IMR-90 (cell line): ENCODE data around the gene GALNT8. TPM values are rescaled to one million over a fixed set of nuclear protein-coding genes. Genes with fewer than 3 reads are reported as not detected.

Experiments
- ATAC-seq: fragments of 200-7000 bp; cut with Tn5 transposase; 2 replicates; pipeline ENCODE4 v1.9.1; 2020; ENCODE audit warnings: low read depth, mild to moderate bottlenecking, moderate library complexity
- BruUV-seq: library from RNA; stranded (reverse); fragments of 400-500 nt; replicated peaks from 2 replicates; lab custom pipeline; 2021; lab: Mats Ljungman, UMichigan
- CTCF ChIA-PET: fragments of 300-600 bp; formaldehyde crosslinking; extraction: SDS; loops from one replicate; lab custom pipeline; 2021; ENCODE audit warnings: antibody characterized with exemption; lab: Yijun Ruan, JAX
- POLR2A ChIA-PET: fragments of 300-600 bp; sonication (Branson Sonifier 250); formaldehyde crosslinking; loops from one replicate; lab custom pipeline; 2022; ENCODE audit warnings: antibody characterized with exemption; ENCODE audit not compliant: unreplicated experiment; lab: Charles Lee
- DNase-seq: peaks from one replicate; pipeline ENCODE4 v3.0.0; 2013
- H2AFZ ChIP-seq: replicated peaks from 2 replicates; pipeline ENCODE3; 2013; ENCODE audit warnings: low read length, mild to moderate bottlenecking; ENCODE audit not compliant: poor library complexity
- H2AK5ac ChIP-seq: 2 replicates; pipeline ENCODE4 v1.6.1; 2013; ENCODE audit warnings: low read depth, low read length, inconsistent platforms
- H2AK9ac ChIP-seq: replicated peaks from 2 replicates; pipeline ENCODE3; 2013; ENCODE audit warnings: mild to moderate bottlenecking, low read depth, low read length, moderate library complexity; ENCODE audit not compliant: poor library complexity
- H2BK120ac ChIP-seq: 2 replicates; pipeline ENCODE4 v1.6.1; 2013; ENCODE audit warnings: low read depth, low read length, inconsistent platforms
- H2BK15ac ChIP-seq: 3 replicates; pipeline ENCODE4 v1.6.1; 2013; ENCODE audit warnings: low read depth, low read length, inconsistent platforms
- H2BK20ac ChIP-seq: 2 replicates; pipeline ENCODE4 v1.6.1; 2013; ENCODE audit warnings: low read depth, mild to moderate bottlenecking, inconsistent platforms, low read length, moderate library complexity
- H2BK5ac ChIP-seq: 2 replicates; pipeline ENCODE4 v1.6.1; 2013; ENCODE audit warnings: mild to moderate bottlenecking, low read depth, low read length, inconsistent platforms; ENCODE audit not compliant: poor library complexity, severe bottlenecking
- H3K14ac ChIP-seq: replicated peaks from 2 replicates; pipeline ENCODE4 v1.6.1; 2013; ENCODE audit warnings: low read depth, low read length, inconsistent platforms
- H3K18ac ChIP-seq: 2 replicates; pipeline ENCODE4 v1.6.1; 2013; ENCODE audit warnings: low read depth, low read length, control low read depth
- H3K23ac ChIP-seq: 2 replicates; pipeline ENCODE4 v1.6.1; 2013; ENCODE audit warnings: low read depth, low read length, inconsistent platforms
- H3K27ac ChIP-seq: 2 replicates; pipeline ENCODE4 v1.5.1; 2013; ENCODE audit warnings: mild to moderate bottlenecking, control low read depth, low read length; ENCODE audit not compliant: insufficient read depth
- H3K27me3 ChIP-seq: 2 replicates; pipeline ENCODE4 v1.6.1; 2013; ENCODE audit warnings: low read length; ENCODE audit not compliant: control insufficient read depth, insufficient read depth
- H3K36me3 ChIP-seq: 2 replicates; pipeline ENCODE4 v1.6.1; 2013; ENCODE audit warnings: low read length, mixed read lengths; ENCODE audit not compliant: control insufficient read depth, insufficient read depth
- H3K4ac ChIP-seq: 2 replicates; pipeline ENCODE4 v1.6.1; 2013; ENCODE audit warnings: low read depth, low read length, inconsistent platforms
- H3K4me1 ChIP-seq: 2 replicates; pipeline ENCODE4 v1.6.1; 2013; ENCODE audit warnings: low read length, mixed read lengths; ENCODE audit not compliant: control insufficient read depth, insufficient read depth
- H3K4me2 ChIP-seq: 2 replicates; pipeline ENCODE4 v1.6.1; 2013; ENCODE audit warnings: low read depth, mild to moderate bottlenecking, control low read depth, low read length, moderate library complexity
- H3K4me3 ChIP-seq: 2 replicates; pipeline ENCODE4 v1.5.1; 2013; ENCODE audit warnings: low read depth, mild to moderate bottlenecking, control low read depth, low read length, moderate library complexity; ENCODE audit not compliant: insufficient read depth
- H3K56ac ChIP-seq: 2 replicates; pipeline ENCODE4 v1.6.1; 2013; ENCODE audit warnings: low read length, inconsistent platforms; ENCODE audit not compliant: insufficient read depth; ENCODE audit errors: extremely low read depth
- H3K79me1 ChIP-seq, 2 experiments: 2 replicates each; pipeline ENCODE4 v1.6.1; 2013; ENCODE audit warnings: low read length in 2 of 2, inconsistent platforms in 1 of 2, low read depth in 1 of 2
- H3K9ac ChIP-seq: 2 replicates; pipeline ENCODE4 v1.6.1; 2013; ENCODE audit warnings: low read depth, low read length, control low read depth
- H3K9me1 ChIP-seq: 2 replicates; pipeline ENCODE4 v1.6.1; 2013; ENCODE audit warnings: low read length, inconsistent platforms; ENCODE audit not compliant: insufficient read depth
- H3K9me3 ChIP-seq: 2 replicates; pipeline ENCODE4 v1.6.1; 2013; ENCODE audit warnings: low read length; ENCODE audit not compliant: control insufficient read depth, insufficient read depth
- H4K20me1 ChIP-seq: 2 replicates; pipeline ENCODE4 v1.6.1; 2013; ENCODE audit warnings: low read length, inconsistent platforms; ENCODE audit not compliant: insufficient read depth
- H4K5ac ChIP-seq: 2 replicates; pipeline ENCODE4 v1.6.1; 2013; ENCODE audit warnings: mild to moderate bottlenecking, low read depth, low read length, control low read depth
- H4K8ac ChIP-seq, 2 experiments: 2 replicates each; pipeline ENCODE4 v1.6.1; 2013; ENCODE audit warnings: low read depth in 2 of 2, low read length in 2 of 2, control low read depth in 1 of 2, inconsistent platforms in 1 of 2
- H4K91ac ChIP-seq: 2 replicates; pipeline ENCODE4 v1.6.1; 2013; ENCODE audit warnings: low read depth, low read length, inconsistent platforms; ENCODE audit not compliant: insufficient read depth
- MXI1 ChIP-seq: IDR thresholded peaks from 2 replicates; pipeline ENCODE4 v1.6.1; 2012; ENCODE audit warnings: low read depth, mild to moderate bottlenecking, low read length, moderate library complexity, borderline replicate concordance
- WGBS, 2 experiments: methylation state at CpG; one replicate each; pipeline versions ENCODE4 v1.1.5 to v1.1.7; 2013; ENCODE audit warnings: missing lambda C conversion rate in 2 of 2; ENCODE audit not compliant: insufficient read length in 1 of 2; ENCODE audit errors: extremely low coverage in 2 of 2; 5-methylcytosine and 5-hydroxymethylcytosine counted together
- dilution Hi-C: fragments of 300-500 bp; cut with HindIII; formaldehyde crosslinking; loops from one replicate; pipeline ENCODE4 v1.14.3; 2018; ENCODE audit warnings: low sequenced_read_pairs; ENCODE audit not compliant: unreplicated experiment
- in situ Hi-C: fragments of 300-500 bp; cut with MboI; formaldehyde crosslinking; loops from 3 replicates; pipeline ENCODE4 v1.14.3; 2019; ENCODE audit warnings: low sequenced_read_pairs, inconsistent platforms, mixed read lengths
- intact Hi-C: fragments of 100-400 bp; cut with micrococcal nuclease; formaldehyde crosslinking; loops from 2 replicates; pipeline ENCODE4 v1.10.0; 2022
- polyA plus RNA-seq, 3 experiments: library from polyadenylated mRNA; depleted of rRNA; stranded (reverse); fragments of >200 nt; gene quantifications; 2 replicates each; pipeline ENCODE4 v1.2.3, GENCODE V29; 2012; ENCODE audit warnings: low replicate concordance in 1 of 3
- total RNA-seq: library from RNA; depleted of rRNA; stranded (reverse); fragments of >200 nt; gene quantifications from 2 replicates; pipeline ENCODE4 v1.2.3, GENCODE V29; 2012
- TF ChIP-seq, protein P1 (sequence below): conservative IDR thresholded peaks from 2 replicates; pipeline ENCODE4 v1.5.1; 2012; ENCODE audit warnings: mild to moderate bottlenecking, low read depth, low read length, improper control_type of control experiment

The GALNT8 gene
- total and polyA plus RNA-seq, 2 of the 4 experiments (the other 2 are of a cell fraction) = not detected

DNA sequence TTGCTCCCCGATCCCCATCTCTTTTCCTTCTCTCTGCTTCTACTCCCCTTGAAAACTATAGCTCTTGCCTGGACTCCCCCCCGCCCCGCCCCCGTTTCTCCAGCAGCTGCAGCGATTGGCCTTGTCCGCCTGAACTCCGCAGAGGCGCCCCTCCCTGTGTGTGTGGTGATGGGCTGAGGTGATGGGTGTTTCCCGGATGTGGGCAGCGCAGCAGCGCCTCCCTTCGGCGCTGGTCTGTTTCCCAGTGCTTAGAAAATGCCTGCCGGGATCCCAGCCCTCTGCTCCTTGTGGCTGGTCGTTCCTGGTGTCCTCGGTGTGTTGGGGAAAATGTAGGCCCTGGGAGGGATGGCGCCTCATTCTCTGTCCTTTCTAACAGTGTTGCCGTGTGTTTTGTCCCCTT lies 43.3 kb downstream of the GALNT8 start:
- Histone ChIP-seq H3K4ac (no peak overlapping the region), H3K14ac (no peak overlapping the region), H3K27me3 (peaks cover 3% of the 10 kb centered on the region), H3K36me3 (no peaks in the 10 kb centered on the region), H3K4me3 (no peak overlapping the region), H2BK120ac (no peak overlapping the region), H3K9me1 (no peaks in the 10 kb centered on the region), H3K9ac (no peak overlapping the region), H3K18ac (no peak overlapping the region), H4K91ac (no peak overlapping the region), H4K8ac (no peak overlapping the region), H3K4me2 (no peak overlapping the region), H2AK9ac (no peak overlapping the region), H3K23ac (no peak overlapping the region), H4K5ac (no peak overlapping the region), H3K79me1 (no peaks in the 10 kb centered on the region), H2AK5ac (no peak overlapping the region), H2BK15ac (no peak overlapping the region), H2BK20ac (no peak overlapping the region), H3K4me1 (no peaks in the 10 kb centered on the region), H3K9me3 (no peaks in the 10 kb centered on the region), H2BK5ac (no peak overlapping the region), H3K27ac (no peak overlapping the region), H2AFZ (no peak overlapping the region), H3K56ac (no peak overlapping the region), H4K20me1 (no peaks in the 10 kb centered on the region)
- in situ Hi-C loops (no loop called here), intact Hi-C loops (no loop called here), dilution Hi-C loops (no loop called here)
- ChIA-PET POLR2A (no interaction called here), CTCF (no interaction called here)
- no peak for TF ChIP-seq MXI1
- TF ChIP-seq, protein P1, sequence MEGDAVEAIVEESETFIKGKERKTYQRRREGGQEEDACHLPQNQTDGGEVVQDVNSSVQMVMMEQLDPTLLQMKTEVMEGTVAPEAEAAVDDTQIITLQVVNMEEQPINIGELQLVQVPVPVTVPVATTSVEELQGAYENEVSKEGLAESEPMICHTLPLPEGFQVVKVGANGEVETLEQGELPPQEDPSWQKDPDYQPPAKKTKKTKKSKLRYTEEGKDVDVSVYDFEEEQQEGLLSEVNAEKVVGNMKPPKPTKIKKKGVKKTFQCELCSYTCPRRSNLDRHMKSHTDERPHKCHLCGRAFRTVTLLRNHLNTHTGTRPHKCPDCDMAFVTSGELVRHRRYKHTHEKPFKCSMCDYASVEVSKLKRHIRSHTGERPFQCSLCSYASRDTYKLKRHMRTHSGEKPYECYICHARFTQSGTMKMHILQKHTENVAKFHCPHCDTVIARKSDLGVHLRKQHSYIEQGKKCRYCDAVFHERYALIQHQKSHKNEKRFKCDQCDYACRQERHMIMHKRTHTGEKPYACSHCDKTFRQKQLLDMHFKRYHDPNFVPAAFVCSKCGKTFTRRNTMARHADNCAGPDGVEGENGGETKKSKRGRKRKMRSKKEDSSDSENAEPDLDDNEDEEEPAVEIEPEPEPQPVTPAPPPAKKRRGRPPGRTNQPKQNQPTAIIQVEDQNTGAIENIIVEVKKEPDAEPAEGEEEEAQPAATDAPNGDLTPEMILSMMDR = 0 out of 2 replicates have a peak, but pooled peaks have one; percentile 12
- ATAC-seq = no peak
- no CpG with 5 or more reads among the region's 18 CpGs for WGBS, 2 experiments
- peak; percentile 2 for DNase-seq
- BruUV-seq = no TSS peak
